ENCODE data around the gene VEPH1. TPM values are rescaled to one million over a fixed set of nuclear protein-coding genes. Genes with fewer than 3 reads are reported as not detected.
A peak's percentile ranks its signal among the peaks of the same experiment; 100 is the strongest.

VEPH1 gene
- total and polyA plus RNA-seq, 11 donors, result 0.40 to 0.79 (median 0.45) TPM; not detected in 6

DNA sequence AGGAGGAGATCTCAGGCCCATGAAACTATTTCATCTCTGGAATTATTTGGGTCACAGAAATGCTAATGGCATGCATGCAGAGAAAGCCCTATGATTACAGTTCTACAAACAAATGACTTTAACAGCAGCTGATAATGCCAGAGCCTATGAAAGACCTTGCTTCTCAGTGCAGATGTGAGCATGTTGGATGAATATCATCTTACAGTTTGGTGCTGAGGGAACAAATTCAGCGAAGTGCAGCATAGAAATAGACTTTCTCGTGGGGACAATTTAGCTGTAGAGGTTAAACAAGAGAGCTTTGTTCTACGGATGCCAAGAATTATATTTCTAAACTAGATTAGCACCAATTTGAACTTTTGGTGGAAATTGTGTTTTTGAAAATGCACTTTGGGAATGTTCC is 38.9 kb downstream of the VEPH1 start:
- Histone ChIP-seq H3K9me3 (no peaks in the 10 kb centered on the region), H3K4me3 (no peak overlapping the region), H3K36me3 (no peaks in the 10 kb centered on the region), H3K27me3 (no peaks in the 10 kb centered on the region), H3K4me1 (peaks cover 0 to 12% (median 0%) of the 10 kb centered on the region in 12 donors), H3K27ac (peak overlapping the region in 1 of 12 donors; percentile 5)
- no peak for TF ChIP-seq POLR2A (IDR thresholded peaks at IDR 0.05)
- TF ChIP-seq, protein P1, sequence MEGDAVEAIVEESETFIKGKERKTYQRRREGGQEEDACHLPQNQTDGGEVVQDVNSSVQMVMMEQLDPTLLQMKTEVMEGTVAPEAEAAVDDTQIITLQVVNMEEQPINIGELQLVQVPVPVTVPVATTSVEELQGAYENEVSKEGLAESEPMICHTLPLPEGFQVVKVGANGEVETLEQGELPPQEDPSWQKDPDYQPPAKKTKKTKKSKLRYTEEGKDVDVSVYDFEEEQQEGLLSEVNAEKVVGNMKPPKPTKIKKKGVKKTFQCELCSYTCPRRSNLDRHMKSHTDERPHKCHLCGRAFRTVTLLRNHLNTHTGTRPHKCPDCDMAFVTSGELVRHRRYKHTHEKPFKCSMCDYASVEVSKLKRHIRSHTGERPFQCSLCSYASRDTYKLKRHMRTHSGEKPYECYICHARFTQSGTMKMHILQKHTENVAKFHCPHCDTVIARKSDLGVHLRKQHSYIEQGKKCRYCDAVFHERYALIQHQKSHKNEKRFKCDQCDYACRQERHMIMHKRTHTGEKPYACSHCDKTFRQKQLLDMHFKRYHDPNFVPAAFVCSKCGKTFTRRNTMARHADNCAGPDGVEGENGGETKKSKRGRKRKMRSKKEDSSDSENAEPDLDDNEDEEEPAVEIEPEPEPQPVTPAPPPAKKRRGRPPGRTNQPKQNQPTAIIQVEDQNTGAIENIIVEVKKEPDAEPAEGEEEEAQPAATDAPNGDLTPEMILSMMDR (IDR thresholded peaks at IDR 0.05), result no peak
- 65 to 79% (median 67%) methylated on average over 3 of the region's 3 CpGs for WGBS, 4 donors
- DNase-seq (no peak), ATAC-seq (peak in 2 of 4 donors; percentile 39 to 58)
- intact Hi-C loops (cut with DNase I), result no loop called here

DNA sequence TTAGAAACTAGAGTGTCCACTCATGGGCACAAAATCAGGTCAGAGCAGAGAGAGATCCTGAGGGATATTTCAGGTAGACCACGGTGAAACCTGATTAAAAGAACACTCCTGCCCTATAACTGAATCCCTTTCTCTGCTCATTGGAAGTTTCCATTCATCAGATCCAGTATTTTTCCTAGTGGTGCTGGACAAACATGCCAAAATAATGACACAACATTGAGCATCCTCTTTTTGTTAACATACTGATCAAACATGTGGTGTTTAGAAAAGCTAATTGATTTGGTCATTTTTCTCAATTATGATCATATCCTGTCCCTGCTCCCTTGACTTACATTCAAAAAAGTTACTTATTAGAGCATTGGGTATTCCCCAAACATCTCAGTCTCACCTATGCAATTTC is 39.4 kb downstream of the VEPH1 start:
- Histone ChIP-seq H3K4me3 (no peak overlapping the region), H3K4me1 (peaks cover 0 to 12% (median 0%) of the 10 kb centered on the region in 12 donors), H3K27me3 (no peaks in the 10 kb centered on the region), H3K27ac (peak overlapping the region in 1 of 12 donors; percentile 5), H3K36me3 (no peaks in the 10 kb centered on the region), H3K9me3 (no peaks in the 10 kb centered on the region)
- TF ChIP-seq, protein P1 (IDR thresholded peaks at IDR 0.05), result no peak
- TF ChIP-seq POLR2A (IDR thresholded peaks at IDR 0.05), result no peak
- intact Hi-C loops (cut with DNase I), result no loop called here
- DNase-seq (no peak), ATAC-seq (no peak)
- WGBS, 4 donors, result 81 to 100% (median 86%) methylated on average over 1 of the region's 1 CpG

DNA sequence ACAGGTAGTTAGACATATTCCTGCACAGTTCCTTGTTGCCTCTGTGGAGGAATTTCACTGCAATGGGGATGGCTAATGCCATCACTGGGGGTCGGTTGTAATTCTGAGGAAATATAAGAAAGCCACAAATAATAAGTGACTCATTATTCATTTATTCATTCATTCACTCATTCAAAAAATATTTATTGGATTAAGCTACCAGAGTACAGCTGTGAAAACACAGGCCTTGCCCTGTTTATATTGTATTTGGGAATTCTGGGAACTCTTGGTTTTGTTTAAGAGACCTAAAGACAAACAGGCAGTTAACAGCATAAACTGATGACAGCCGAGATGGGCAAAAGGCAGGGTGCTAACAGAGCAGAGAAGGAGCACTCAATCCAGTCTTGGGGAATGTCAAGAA is 43.0 kb downstream of the VEPH1 start:
- no peak overlapping the region for H3K4me3 ChIP-seq
- H3K9me3 ChIP-seq, result no peaks in the 10 kb centered on the region
- H3K4me1 ChIP-seq, result peaks cover 0 to 5% (median 0%) of the 10 kb centered on the region in 12 donors
- DNase-seq (no peak), ATAC-seq (peak in 1 of 4 donors; percentile 46)
- TF ChIP-seq POLR2A (IDR thresholded peaks at IDR 0.05), result no peak
- TF ChIP-seq, protein P1 (IDR thresholded peaks at IDR 0.05), result no peak
- WGBS, 4 donors, result 61 to 69% (median 66%) methylated on average over 2 of the region's 2 CpGs
- H3K27ac ChIP-seq, result no peak overlapping the region
- intact Hi-C loops (cut with DNase I), result no loop called here
- no peaks in the 10 kb centered on the region for H3K36me3 ChIP-seq
- no peaks in the 10 kb centered on the region for H3K27me3 ChIP-seq

DNA sequence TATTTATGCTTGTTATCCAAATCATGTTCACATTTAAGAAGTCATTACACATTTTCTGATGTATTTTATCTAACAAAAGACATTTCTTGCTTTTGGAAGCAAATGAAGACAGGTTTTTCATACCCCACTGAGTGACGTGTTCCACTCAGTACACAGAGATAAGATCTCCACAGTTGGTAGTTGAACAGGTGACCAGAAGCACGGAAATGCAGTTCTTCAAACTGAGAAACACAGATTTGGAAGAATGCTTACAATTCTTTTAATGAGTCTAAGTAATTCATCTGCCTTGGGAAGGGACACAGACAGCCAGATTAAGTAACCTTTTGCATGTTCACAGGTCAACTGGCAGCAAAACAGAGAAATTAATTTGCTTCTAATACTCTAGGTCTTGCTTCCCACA is 43.5 kb downstream of the VEPH1 start:
- Histone ChIP-seq H3K27ac (no peak overlapping the region), H3K36me3 (no peaks in the 10 kb centered on the region), H3K27me3 (no peaks in the 10 kb centered on the region), H3K4me1 (peaks cover 0 to 5% (median 0%) of the 10 kb centered on the region in 12 donors), H3K4me3 (no peak overlapping the region), H3K9me3 (no peaks in the 10 kb centered on the region)
- 59 to 76% (median 71%) methylated on average over 2 of the region's 2 CpGs for WGBS, 4 donors
- ATAC-seq (no peak), DNase-seq (no peak)
- no peak for TF ChIP-seq POLR2A (IDR thresholded peaks at IDR 0.05)
- TF ChIP-seq, protein P1 (IDR thresholded peaks at IDR 0.05), result no peak
- intact Hi-C loops (cut with DNase I), result no loop called here
